K562 (cell line): Measurements from ENCODE around the gene SETDB2. TPM values are rescaled to one million over a fixed set of nuclear protein-coding genes. Genes with fewer than 3 reads are reported as not detected.

Source experiments
- ATF7 ChIP-seq: fragments of 450-650 bp; IDR thresholded peaks from 2 replicates; pipeline ENCODE4 v1.7.1; 2014; ENCODE audit warnings: mild to moderate bottlenecking, moderate library complexity
- BMI1 ChIP-seq: fragments of 150-350 bp; IDR thresholded peaks from 2 replicates; pipeline ENCODE4 v1.6.1; 2014; ENCODE audit warnings: low read length
- BRD4 ChIP-seq: fragments of 200-600 bp; sonication (generic); IDR thresholded peaks from 2 replicates; pipeline ENCODE4 v1.6.1; 2017; ENCODE audit warnings: inconsistent platforms
- CBX1 ChIP-seq: sonication (generic); IDR thresholded peaks from 2 replicates; pipeline ENCODE4 v1.6.1; 2016; ENCODE audit warnings: antibody characterized with exemption, low read depth, mild to moderate bottlenecking
- ESRRB ChIP-seq: fragments of 250-450 bp; sonication (Bioruptor Pico); IDR thresholded peaks from 2 replicates; pipeline ENCODE4 v1.5.0; 2020; ENCODE audit warnings: mild to moderate bottlenecking, moderate library complexity, borderline replicate concordance
- KDM1A ChIP-seq, 2 experiments: fragments of 450-650 bp; IDR thresholded peaks; 2 replicates each; pipeline ENCODE4 v1.6.1; 2016; ENCODE audit warnings: mild to moderate bottlenecking in 2 of 2
- NFIC ChIP-seq: fragments of 450-650 bp; IDR thresholded peaks from 2 replicates; pipeline ENCODE4 v1.6.1; 2017; ENCODE audit warnings: mild to moderate bottlenecking, inconsistent platforms
- RB1 ChIP-seq: fragments of 450-650 bp; IDR thresholded peaks from 2 replicates; pipeline ENCODE4 v1.6.1; 2017; ENCODE audit warnings: low read depth, mild to moderate bottlenecking
- RBM22 ChIP-seq: fragments of 200-400 bp; formaldehyde crosslinking; IDR thresholded peaks from 2 replicates; pipeline ENCODE4 v1.6.1; 2018; ENCODE audit warnings: low read length, low read depth; ENCODE audit not compliant: poor library complexity, severe bottlenecking
- SP1 ChIP-seq: sonication (generic); formaldehyde crosslinking; IDR thresholded peaks from 2 replicates; pipeline ENCODE4 v1.8.1; 2022; ENCODE audit warnings: mild to moderate bottlenecking, missing genetic modification reagents
- TRIM25 ChIP-seq: fragments of 450-650 bp; IDR thresholded peaks from 2 replicates; pipeline ENCODE4 v1.7.0; 2016; ENCODE audit warnings: borderline replicate concordance
- ZNF121 ChIP-seq: sonication (generic); formaldehyde crosslinking; conservative IDR thresholded peaks from 2 replicates; pipeline ENCODE4 v1.8.0; 2022; ENCODE audit warnings: missing genetic modification reagents
- ZNF174 ChIP-seq: fragments of 250-450 bp; sonication (Bioruptor Pico); IDR thresholded peaks from 2 replicates; pipeline ENCODE4 v1.4.0; 2020; ENCODE audit warnings: mild to moderate bottlenecking
- ZNF311 ChIP-seq: fragments of 250-450 bp; sonication (Bioruptor Pico); IDR thresholded peaks from 2 replicates; pipeline ENCODE4 v1.4.0; 2020; ENCODE audit warnings: mild to moderate bottlenecking, moderate library complexity
- ZNF318 ChIP-seq, 2 experiments: fragments of 450-650 bp; IDR thresholded peaks; 2 replicates each; pipeline ENCODE4 v1.6.1; 2016; ENCODE audit warnings: mild to moderate bottlenecking in 2 of 2, borderline replicate concordance in 1 of 2, low read depth in 1 of 2, moderate library complexity in 1 of 2
- polyA plus RNA-seq, 8 experiments: library from polyadenylated mRNA; depleted of rRNA in 4 of 8; stranded (reverse) in 5 of 8; unstranded in 3 of 8; fragments of >200 nt; fragmentation: Nextera tagmentation in 2 of 8; fragmentation: Illumina TruSeq in 1 of 8; extraction: Ambion mirVana in 2 of 8; extraction: Trizol in 1 of 8; gene quantifications; 2 replicates each; pipeline versions ENCODE4 v1.2.1 to v1.2.3, GENCODE V29; 2011 to 2014; ENCODE audit warnings: inconsistent platforms in 1 of 8, missing spikeins in 1 of 8
- total RNA-seq, 7 experiments: library from RNA; depleted of rRNA in 6 of 7; stranded (reverse); fragments of >200 nt in 6 of 7; fragmentation: Illumina TruSeq in 2 of 7; extraction: Trizol in 2 of 7; gene quantifications; 2 replicates each; pipeline versions ENCODE4 v1.2.1 to v1.2.3, GENCODE V29; 2011 to 2021; ENCODE audit warnings: low replicate concordance in 1 of 7

SETDB2 gene
- total and polyA plus RNA-seq, 9 of the 15 experiments (the other 6 are each of a cell fraction or from before 2014, with no cell fraction given), result 1.0 to 9.0 (median 6.1) TPM

- no peak for TF ChIP-seq ZNF318 (IDR thresholded peaks at IDR 0.05; ENCODE audit: borderline replicate concordance in 1 of 2, low read depth in 1 of 2)
- no peak for TF ChIP-seq ESRRB (CRISPR knock-in tag)
- TF ChIP-seq ZNF174, result no peak
- no peak for TF ChIP-seq ATF7
- TF ChIP-seq CBX1, result no peak
- no peak for TF ChIP-seq RBM22
- TF ChIP-seq RB1, result no peak
- TF ChIP-seq TRIM25, result no peak
- TF ChIP-seq ZNF311 (CRISPR knock-in tag), result no peak
- peak; percentile 37 for TF ChIP-seq NFIC
- no peak for TF ChIP-seq ZNF121
- peak; percentile 22 to 32; a peak in 1 of 4 replicates for TF ChIP-seq KDM1A (IDR thresholded peaks at IDR 0.05)
- TF ChIP-seq SP1, result no peak
- TF ChIP-seq BMI1, result no peak
- TF ChIP-seq BRD4, result no peak
Measured at GRCh38 chr13:49516467-49516866, 72.4 kb downstream of the SETDB2 start (continued).
